Measurements from ENCODE around the gene MACF1.
A peak's percentile ranks its signal among the peaks of the same experiment; 100 is the strongest.
"Not testable (repeated sequence)": the region's sequence is repeated elsewhere in the genome, so short reads cannot be mapped to it uniquely, and the experiment has no call there.

Gene MACF1

GRCh38 chr1:39204441-39205081 lies at the start of gene MACF1:
MACF1 (plus strand) TSS chr1:39204695; CDS start chr1:39205023, 328 bp downstream.
- DNase-seq, result no peak

- DNase-seq, result no peak
These were observed 47.2 kb upstream of the MACF1 start for GRCh38 chr1:39157304-39157703.

GRCh38 chr1:39158327-39159086 lies 46.0 kb upstream of the MACF1 start:
- peak; percentile 95 for DNase-seq

- DNase-seq, result no peak
These were observed 45.1 kb upstream of the MACF1 start for GRCh38 chr1:39159224-39160036.

GRCh38 chr1:39160703-39161102 lies 43.8 kb upstream of the MACF1 start:
- peak; percentile 53 for DNase-seq

- not testable (repeated sequence) for DNase-seq
These were observed 42.7 kb upstream of the MACF1 start for GRCh38 chr1:39161811-39162210.

- DNase-seq, result no peak
These were observed 41.0 kb upstream of the MACF1 start for GRCh38 chr1:39163469-39163868.

GRCh38 chr1:39164256-39164655 lies 40.2 kb upstream of the MACF1 start:
- no peak for DNase-seq

GRCh38 chr1:39165049-39165448 lies 39.4 kb upstream of the MACF1 start:
- no peak for DNase-seq

- DNase-seq, result no peak
These were observed 39.0 kb upstream of the MACF1 start for GRCh38 chr1:39165488-39165887.

GRCh38 chr1:39167632-39168209 lies 36.8 kb upstream of the MACF1 start:
- no peak for DNase-seq

GRCh38 chr1:39168301-39169080 lies 36.0 kb upstream of the MACF1 start:
- DNase-seq, result no peak

- peak; percentile 99 for DNase-seq
These were observed 33.5 kb upstream of the MACF1 start for GRCh38 chr1:39170731-39171667.

GRCh38 chr1:39173119-39173994 lies 31.1 kb upstream of the MACF1 start:
- no peak for DNase-seq

GRCh38 chr1:39173995-39174380 lies 30.5 kb upstream of the MACF1 start:
- DNase-seq, result no peak

- no peak for DNase-seq
These were observed 30.0 kb upstream of the MACF1 start for GRCh38 chr1:39174390-39175081.

GRCh38 chr1:39177706-39178105 lies 26.8 kb upstream of the MACF1 start:
- peak; percentile 83 for DNase-seq

GRCh38 chr1:39178541-39179431 lies 25.7 kb upstream of the MACF1 start:
- DNase-seq, result no peak

GRCh38 chr1:39181311-39181710 lies 23.2 kb upstream of the MACF1 start:
- no peak for DNase-seq

Measured in DMS79 (cell line).